Stimulated activated CD8-positive, alpha-beta memory T cell treated with anti-CD3 and anti-CD28 coated beads, Interleukin-4, amount 100 ng/mL, for 4 hours (primary cell): ENCODE measurements around the gene FBLN5.
"Not testable (repeated sequence)": the region's sequence is repeated elsewhere in the genome, so short reads cannot be mapped to it uniquely, and the experiment has no call there.

Source experiments
- DNase-seq, 2 donors: peaks; one replicate each; pipeline ENCODE4 v3.0.0-alpha.2; 2020; ENCODE audit warnings: low read depth in 2 of 2, low spot score in 1 of 2

Gene FBLN5

DNA sequence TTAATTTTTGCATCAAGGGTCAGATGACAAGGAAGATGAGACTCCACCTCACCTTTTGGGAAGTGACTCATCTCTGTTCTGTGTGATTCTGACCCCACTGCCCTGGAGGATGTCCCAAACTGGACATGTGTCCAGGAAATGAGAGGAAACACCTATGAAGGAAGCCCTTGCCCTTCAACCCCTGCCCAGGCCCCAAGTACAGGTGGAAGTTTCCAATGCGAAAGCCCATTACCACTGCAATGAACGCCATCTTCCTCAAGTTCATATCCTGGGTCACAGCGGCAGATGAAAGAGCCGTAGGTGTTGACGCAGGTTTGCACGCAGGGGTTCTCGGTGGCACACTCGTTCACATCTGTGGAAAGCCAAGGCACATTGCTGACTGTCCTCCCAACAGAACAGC, 60.5 kb downstream of the FBLN5 start:
- no peak for DNase-seq

DNA sequence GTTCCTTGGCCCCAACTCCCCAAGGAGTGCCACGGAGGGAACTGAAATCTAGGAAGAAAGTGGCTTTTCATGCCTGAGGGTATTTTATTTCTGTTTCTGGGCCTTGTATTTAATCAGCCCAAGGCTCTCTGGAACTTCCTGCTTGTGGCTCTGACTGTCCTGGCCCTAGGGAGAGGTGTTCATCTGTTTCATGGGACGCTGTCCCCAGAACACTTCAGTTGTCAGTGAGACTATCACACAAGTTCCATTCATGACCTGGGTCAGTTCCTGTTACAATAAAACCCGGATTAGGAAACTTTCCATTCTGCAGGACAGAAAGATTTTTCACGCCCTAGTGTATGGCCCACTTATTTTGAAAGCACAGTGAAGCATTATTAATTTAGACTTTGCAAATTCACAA, 61.7 kb downstream of the FBLN5 start:
- DNase-seq = no peak

DNA sequence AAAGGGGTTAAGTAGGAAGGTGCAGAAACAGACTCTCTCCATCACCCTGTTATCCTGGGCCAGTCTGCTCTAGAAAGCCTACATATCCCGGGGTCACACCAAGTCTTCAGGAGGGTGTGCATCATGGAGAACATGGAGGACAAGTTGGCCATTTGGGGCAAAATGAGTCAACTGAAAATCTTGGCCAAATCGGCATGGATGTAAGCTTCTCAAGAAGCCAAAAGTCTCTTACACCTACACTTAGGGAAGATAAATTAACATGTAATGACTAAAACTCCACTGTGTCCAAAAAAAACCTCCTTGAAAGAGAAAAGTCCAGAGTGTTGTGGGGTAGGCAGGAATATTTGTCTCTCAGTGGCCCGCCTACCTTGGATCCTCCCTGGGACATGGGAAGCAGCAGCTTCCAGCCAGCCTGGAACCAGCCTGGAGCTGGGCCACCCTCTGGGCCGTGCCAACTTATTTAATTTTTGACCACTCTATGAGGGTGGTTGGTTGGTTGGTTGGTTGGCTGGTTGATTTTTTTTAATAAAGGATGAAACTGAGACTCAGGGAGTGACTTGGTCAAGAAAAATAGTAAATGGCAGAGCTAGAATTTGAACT, 62.3 kb downstream of the FBLN5 start:
- DNase-seq = no peak

DNA sequence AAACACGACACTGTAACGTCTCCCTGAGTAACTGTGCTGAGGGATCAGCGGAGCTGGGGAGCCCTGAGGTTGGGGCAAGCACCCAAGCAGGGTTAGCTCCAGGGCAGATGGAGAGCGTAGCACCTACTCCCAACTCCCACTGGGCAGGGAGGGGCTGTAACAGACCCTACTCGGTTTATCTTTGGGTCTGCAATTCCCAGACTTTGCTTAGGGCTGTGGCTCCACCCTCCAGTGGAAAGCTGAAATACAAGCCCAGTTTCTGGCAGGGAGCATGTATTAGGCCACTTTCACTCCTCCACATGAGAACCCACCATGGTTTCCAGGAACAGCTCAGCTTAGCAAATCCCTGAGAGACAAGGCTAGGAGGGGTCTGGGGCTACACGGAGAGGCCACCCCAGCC, 62.8 kb downstream of the FBLN5 start:
- no peak for DNase-seq

DNA sequence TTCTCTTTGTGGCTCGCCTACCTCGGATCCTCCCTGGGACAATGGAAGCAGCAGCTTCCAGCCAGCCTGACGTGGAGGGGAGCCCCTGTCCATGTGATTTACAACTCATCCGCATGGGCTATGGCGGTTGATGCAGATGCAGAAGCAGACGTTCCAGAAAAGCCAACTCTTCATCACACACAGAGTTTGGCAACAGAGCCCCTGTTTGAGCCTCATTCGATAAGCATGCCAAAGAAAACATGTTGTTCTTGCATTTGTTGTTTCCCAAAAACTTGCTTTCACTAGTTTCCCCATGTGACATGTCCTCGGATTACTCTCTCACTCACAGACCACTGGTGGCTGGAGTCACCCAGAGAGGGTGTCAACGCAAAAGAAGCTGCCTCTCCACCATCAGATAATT, 63.7 kb downstream of the FBLN5 start:
- no peak for DNase-seq

DNA sequence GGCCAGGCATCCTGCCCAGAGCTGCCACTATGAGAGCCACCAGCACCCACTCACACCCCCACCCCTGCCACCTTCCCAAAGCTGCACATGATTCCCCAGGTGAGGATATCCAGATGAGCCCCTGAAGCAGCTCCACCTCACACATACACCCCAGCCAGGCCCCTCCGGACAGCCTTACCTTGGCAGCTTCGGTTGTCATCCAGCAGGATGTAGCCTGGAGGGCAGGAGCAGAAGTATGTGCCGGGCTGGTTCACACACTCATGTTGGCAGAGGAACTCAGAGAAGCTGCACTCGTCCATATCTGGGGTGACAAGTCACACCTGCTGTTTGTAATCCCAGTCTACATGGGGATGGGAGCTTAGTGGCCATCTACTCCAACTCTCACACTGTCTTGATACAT, 64.7 kb downstream of the FBLN5 start:
- DNase-seq = no peak

DNA sequence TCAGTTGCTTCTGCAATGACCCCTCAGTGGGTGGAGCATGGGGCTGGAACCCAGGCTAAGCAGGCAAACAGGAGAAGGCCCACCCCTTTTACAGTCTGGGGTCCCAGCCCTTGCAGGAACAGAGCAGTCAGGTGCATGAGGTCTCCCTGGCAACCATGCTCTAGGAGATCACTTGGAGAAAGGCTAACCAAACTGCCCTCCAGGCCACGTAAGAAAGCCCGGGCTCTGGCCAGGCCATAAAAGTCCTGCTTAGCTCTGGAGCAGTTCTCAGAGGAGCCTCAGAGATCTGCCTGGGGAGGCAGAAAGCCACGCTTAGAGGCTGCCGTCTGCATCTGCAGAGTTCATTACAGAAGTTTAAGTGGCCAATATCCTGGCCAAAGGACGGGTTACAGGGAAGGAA, 65.1 kb downstream of the FBLN5 start:
- DNase-seq = no peak

DNA sequence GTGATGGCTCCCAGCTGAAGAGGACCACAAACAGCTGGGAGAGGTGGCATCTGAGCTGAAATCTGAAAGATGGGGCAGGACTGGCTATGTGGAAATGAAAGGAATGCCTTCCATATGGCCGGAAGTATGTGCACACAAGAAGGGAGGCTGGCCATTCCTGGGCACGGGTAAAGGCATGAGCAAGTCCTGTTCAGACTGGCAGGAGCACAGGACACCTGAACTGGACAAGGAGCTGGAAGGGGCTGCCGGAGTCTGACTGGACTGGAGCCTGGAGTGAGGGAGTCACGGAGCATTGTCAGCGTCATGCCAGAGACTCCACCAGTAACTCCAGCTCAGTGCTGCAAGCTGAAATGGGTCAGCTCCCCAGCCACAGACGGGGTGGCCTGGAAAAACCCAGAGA, 68.3 kb downstream of the FBLN5 start:
- DNase-seq = no peak

DNA sequence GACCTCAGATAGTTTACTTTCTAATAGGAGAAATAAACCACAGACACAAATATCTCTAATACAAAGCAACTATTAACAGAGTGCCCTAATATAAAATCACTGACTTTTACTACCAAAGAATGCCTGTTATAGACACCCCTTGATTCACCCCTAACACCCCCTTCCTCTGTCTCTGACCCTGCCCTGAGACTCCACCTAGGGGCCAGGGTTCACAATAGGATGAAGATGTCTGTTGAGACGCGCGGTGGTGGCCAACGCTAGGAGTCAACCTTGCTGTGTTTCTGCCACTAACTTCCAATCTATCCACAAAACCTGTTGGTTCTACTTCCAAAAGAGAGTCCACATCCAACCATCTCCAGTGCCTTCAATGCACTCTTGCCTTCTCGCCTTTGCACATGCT, 69.2 kb downstream of the FBLN5 start:
- DNase-seq = no peak

DNA sequence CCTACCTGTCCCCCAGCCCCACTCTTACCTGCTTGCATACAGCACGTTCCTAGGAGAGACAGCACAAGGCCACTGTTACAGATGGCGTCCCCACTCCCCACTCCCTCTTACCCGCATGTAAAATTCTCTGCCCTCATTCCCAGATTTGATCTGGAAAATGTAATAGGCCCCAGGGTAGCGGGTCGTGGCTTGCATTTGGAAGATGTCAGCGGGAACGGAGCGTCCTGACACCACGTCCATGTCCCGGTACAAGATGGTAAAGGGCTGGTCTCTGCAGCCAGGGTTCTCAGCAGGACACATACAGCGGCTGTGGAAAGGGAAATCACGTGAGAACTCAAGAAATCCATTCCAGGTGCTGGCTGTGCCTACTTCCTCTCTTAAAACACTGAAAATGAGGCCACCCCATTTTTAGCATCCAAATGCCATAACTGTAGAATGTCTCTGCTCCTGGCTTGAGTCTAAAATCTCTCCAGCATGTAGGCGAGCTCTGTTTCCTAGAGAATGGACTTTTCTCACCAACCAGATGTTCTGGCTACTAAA, 70.0 kb downstream of the FBLN5 start:
- no peak for DNase-seq

DNA sequence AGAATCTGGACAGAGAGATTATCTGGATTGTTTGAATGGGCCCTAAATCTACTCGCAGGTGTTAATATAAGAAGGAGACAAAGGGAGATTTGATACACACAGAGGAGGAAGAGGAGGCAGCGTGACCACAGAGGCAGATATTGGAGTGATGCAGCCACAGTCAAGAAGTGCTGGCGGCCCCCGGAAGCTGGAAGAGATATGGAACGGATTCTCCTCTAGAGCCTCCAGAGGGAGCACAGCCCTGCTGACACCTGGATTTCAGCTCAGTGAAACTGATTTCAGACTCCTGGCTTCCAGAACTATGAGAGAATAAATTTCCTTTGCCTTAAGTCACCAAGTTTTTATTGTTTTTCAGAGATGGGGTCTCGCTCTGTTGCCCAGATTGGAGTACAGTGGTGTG, 71.0 kb downstream of the FBLN5 start:
- no peak for DNase-seq

DNA sequence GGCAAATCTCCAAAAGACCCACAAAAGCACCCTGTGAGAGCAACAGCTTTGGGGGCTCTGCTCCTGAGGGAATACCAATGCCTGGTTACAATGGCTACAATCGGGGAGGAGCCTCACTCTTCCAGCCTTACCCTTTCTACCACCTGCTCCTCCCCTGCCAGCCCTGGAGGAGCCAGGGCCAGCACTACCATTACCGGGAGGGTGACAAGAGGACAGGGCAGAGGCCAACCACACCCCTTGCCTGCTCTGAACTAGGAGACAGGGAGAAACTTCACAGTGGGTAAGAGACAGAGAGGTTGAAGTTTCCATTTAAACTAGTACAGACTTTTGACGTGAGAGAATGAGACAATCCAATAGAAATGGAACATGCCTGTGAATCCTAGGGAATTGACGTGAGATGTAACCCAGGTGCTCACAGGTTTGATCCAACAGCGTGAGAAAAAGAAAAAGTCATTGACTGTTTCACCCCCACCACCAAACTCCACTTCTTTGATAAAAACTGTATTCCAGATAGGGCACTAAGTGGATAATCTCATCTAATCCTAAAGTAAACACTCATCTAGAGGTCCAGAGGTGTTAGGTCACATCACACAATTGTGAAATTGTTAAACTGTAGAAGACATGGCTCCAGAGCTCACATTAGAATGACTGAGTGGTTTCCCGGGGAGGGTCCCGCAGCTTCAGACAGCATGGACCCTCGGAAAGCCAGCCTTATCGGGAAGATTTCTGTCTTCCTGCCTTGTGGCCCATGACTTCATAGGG, 71.8 kb downstream of the FBLN5 start:
- no peak for DNase-seq

DNA sequence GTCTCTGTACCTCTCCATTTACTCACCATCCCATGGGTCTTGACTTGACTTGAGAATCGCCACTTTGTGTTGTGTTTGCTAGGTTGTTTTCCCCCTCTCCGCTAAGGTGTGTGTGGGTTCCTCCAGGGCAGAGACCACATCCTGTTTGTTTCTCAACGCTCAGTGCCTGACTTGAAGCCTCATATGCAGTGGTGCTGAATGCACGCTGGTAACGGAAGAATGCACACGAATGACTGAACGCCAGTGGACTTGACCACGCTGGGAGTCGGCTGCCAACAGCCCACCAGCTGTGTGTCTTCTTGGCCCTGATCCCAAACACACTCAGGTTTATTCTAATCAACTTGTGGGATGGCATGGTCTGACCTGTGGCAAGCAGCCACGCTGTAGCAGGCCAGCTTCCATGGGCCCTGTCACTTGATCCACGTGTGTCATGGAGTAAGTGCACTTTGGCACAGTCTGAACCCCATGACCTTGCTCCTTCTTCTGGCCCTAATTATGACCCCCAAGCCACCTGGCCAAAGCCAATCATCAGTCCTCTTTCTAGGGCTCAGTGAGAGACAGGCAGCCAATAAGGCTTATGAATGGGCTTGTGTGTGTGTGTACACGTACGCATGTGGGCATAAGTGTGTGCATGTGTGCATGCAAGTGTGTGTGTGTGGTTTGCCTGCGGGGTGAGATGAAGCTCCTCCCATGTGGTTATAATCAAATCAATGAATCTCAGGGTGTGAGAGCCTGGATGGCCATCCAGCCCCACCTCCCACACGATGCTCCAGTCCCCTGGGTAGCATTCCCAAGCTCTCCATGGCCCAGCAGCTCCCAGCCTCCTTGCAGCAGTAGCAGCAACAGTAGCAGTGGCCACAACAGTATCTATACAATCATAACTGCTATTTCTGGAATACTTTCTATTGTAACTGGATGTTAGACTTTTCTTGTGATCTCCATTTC, 73.8 kb downstream of the FBLN5 start:
- peak; percentile 32 to 36 for DNase-seq

DNA sequence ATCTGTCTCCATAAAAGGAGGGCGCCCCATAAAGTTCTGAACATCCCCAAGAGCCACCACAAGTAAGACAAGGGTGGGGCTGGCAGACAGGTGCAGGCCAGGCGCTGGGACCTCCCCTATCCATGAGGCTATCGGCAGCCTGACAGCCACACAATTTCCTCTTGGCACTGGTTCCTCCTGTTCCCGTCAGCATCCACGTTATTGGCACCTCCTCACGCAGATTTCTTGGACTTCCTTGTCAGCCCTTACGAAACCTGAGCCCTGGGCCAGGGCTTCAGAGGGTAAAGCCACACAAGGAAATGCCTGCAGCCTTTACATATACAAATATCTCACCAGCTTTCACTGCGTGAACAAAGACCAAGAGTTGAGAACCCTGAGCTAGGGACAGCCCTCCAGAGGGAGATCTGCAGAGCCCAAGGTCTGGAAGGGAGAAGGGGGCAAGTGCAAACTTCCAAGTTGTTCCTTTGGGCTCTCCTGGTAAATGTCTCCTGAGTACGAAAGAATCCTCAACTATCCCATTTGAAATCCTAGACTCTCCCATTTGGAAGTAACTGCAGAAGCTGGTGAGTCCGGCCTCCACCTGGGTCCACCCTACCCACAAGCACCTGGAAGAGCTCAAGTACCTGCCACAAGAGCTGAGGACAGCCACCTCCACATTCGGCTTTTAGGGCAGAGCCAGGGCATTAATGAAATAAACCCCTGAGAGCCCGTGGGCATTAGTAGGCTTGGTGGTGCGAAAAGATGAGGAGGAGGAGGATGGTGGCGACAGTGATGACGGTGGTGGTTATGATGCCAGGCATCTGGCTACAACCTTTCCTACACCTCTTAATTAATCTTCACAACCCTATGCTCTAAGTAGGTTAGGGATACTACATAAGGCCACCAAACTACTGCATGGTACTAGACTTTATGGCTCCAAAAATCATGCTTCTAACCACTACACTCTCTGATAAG, 74.7 kb downstream of the FBLN5 start:
- no peak for DNase-seq

DNA sequence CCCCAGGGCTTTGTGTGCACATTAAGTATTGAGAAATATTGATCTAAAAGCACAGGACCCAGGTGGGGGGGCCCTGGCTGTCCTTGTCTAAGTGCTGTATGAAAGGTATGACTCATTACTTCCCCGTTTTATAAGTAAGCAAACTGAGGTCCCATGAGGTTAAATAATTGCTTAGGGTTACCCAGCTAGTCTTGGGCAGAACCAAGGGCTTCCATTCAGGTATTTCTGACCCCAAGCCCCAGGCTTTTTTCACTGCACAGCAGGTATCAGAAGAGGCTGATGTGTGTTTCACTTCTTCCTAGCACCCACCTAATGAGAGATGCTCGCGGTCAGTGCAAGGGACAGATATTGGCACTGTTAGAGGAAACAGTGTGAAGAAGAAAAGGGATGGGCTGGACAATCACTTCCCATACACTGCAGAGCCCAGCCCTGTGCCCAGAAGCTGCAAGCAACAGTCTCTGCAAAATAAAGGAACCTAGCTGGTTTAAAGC, 75.4 kb downstream of the FBLN5 start:
- peak in 1 of 2 donors; percentile 23 for DNase-seq

DNA sequence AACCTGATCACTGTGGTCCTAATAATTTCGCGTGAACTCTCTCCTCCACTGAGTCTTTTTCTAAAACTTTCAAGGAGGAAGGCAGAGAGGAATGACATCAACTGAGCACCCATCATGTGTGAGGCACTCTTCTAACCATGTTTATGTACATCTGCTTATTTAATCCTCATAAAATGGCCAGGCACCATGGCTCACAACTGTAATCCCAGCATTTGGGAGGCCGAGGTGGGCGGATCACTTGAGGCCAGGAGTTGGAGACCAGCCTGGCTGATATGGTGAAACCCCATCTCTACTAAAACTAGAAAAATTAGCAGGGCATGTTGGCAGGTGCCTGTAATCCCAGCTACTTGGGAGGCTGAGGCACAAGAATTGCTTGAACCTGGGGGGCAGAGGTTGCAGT, 76.1 kb downstream of the FBLN5 start:
- DNase-seq = not testable (repeated sequence)

DNA sequence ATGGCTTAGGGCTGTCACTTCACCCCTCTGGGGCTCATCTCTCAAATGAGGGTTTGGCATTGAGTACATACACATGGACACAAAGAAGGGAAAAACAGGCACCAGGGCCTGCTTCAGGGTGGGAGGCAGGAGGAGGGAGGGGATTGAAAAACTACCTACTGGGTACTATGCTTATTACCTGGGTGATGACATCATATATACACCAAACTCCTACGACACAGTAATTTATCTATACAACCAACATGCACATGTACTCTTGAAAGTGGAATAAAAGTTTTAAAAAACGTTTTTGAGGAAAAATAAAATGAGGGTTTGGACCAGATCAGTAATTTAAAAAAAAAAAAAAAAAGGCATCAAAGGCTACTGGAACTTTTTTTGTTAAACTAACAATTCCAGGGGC, 76.6 kb downstream of the FBLN5 start:
- no peak for DNase-seq

DNA sequence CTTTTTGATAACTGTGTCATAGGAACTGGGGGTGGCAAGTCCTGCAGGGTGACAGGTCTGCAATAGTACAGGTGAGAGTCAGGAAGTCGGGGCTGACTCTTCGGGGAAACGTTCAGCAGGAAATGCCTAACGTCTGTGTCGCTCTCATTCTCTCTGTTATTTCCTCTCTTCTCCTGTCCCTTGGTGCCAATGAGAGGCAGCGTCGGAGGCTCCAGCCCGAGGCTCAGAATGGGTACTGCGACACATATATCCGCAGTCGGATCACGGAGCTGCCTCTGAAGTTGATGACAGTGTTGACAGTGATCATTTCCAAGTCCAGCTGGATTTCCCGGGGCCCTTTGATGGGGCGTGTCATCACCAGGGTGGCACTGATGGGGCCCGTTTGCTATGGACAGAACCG, 77.5 kb downstream of the FBLN5 start:
- peak; percentile 11 to 36 for DNase-seq

DNA sequence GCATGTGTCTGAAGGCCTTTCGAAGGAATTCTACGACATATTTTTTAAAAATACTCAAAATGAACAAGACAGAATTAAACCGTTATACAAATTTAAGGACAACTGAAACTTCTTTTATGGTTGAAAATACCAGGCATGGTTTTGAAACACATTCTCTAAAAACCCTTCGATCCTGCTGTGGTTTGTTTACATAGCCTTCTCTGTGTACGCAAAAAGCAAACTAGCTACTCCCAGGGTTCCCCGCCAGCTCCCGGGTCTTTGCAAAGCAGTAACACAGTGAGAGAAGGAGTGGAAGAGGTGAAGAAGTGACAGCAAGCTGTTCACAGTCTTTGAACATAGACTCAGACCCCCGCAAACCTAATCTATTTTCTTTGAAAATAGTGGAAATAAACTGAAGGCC, 77.9 kb downstream of the FBLN5 start:
- DNase-seq = no peak

DNA sequence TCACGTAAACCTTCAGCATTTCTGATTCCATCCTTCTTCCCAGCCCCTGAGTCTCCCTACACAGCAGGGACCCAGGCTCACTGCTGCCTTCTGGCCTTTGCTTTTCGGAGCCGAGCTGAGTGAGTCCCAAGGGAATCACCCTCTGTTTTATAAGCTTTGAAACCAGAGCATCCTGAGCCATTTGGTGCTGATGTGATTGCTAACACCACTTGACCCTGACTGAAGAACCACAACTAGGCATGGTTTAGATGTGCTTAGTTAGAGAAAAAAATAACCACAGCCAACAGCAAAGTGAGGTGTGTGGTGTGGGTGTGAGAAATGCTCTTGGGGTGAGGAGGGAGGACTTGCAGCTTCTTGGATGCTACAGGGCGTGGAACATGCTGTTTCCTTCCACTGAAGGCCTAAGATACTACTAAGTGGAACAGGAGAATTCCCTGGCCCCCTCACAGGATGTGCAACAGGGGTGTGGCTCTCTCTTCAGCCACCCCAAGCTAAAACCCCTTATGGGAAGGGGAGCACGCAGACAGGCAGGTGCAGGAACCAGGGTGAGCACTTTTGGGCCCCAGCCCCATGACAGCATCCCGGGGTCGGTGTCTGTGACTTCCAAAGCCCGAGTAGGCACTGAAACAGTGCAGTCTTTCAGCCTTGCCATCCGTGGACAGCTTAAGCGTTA, 80.0 kb downstream of the FBLN5 start, which contains the start of gene TC2N:
Gene TC2N, minus strand, starts transcription at position 221 of the 673 bp plus-strand sequence. CDS start 53,767 bp downstream, outside the sequence.
- no peak for DNase-seq
